HTR-8/SVneo (cell line): ENCODE data around the gene TSPAN7.

ENCODE experiments used
- DNase-seq: peaks from one replicate; pipeline ENCODE4 v3.0.0; 2011; ENCODE audit warnings: low spot score, mixed read lengths; ENCODE audit not compliant: insufficient read length
- FAIRE-seq: peaks from 2 replicates; lab custom pipeline; 2011; peaks lifted over from hg19 to GRCh38; lab: Jason Lieb, UNC

TSPAN7 gene

DNA sequence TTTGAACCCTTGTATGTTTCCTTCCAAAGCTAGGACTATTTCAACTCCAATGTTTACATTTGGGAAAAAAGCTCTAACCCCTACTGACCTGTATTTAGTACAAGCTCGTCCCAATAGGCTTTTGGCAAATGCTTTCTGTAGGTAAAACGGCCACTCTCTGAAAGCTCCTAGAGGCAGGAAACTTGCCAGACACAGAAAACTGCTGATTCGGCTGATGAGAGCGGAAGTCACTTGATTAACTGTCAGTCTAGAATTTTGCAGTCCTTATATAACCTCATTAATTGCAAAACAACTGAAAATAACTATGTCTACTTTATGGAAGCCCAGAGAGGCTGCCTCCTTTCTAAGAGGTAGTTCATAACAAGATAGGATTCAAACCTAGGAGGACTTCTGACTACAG is 108.1 kb downstream of the TSPAN7 start:
- FAIRE-seq, result no peak
- no peak for DNase-seq

- DNase-seq, result no peak
- FAIRE-seq, result no peak
These were observed 111.3 kb downstream of the TSPAN7 start for GRCh38 chrX:38672646-38673045.

- FAIRE-seq (no peak), DNase-seq (no peak)
These were observed 114.5 kb downstream of the TSPAN7 start for GRCh38 chrX:38675856-38676255.

DNA sequence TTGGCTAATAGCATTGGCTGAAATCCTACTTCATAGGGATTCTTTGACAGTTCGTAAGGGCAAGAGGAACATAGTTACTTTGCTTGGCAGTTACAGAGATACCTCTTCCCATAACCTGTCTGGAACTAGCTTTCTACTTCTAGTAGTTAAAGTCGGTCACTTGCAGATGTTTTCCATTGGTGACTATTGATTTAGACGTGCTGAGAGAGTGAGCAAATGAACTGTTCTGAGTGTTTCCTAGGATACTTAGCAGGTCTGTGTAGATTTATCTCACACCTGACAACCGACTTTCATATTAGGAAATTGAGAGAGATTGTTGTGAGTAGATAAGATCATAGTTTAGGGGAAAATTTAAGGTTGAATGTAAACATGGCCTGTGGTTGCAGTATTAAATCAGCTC is 116.8 kb downstream of the TSPAN7 start:
- FAIRE-seq (no peak), DNase-seq (no peak)

GRCh38 chrX:38678821-38679220 is 117.5 kb downstream of the TSPAN7 start:
- FAIRE-seq (no peak), DNase-seq (no peak)

- FAIRE-seq, result no peak
- DNase-seq, result no peak
These were observed 118.4 kb downstream of the TSPAN7 start for GRCh38 chrX:38679695-38680094.

DNA sequence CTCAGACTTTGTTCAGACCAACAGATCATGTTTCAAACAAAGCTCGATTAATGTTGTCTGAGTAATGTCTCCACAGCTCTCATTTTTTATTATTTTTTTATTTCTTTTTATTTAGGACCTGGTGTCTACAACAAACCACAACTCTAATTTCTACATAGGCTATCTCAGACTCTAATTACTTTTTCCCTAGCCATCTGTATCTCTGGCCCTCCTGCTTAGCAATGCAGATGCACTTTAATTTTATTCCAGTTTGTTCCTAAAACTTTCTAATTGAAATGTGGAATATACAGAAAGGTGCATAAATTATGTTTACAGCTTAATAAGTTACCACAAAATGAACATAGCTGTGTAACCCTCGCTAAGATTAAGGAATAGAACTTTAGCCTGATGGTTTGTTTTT is 120.8 kb downstream of the TSPAN7 start:
- FAIRE-seq, result no peak

DNA sequence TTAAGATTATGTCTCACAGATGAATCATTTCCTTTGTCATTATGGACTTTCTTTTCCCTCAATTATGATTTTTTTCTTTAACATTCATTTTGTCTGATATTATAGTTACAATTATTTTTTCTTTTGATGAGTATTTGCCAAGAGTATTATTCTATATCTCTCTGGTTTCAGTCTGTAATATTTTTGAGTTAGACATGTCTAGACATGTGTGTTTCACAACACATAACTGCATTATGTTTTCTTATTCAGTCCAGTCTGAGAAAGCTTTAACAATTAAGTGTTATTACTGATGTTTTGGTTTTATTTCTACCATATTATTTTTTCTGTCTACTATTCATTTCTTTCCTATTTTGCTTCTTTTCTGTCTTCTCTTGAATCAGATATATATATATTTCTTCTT is 131.6 kb downstream of the TSPAN7 start:
- DNase-seq, result no peak
- no peak for FAIRE-seq

More for the DNA sequence above, 120.8 kb downstream of the TSPAN7 start:
- no peak for DNase-seq

DNA sequence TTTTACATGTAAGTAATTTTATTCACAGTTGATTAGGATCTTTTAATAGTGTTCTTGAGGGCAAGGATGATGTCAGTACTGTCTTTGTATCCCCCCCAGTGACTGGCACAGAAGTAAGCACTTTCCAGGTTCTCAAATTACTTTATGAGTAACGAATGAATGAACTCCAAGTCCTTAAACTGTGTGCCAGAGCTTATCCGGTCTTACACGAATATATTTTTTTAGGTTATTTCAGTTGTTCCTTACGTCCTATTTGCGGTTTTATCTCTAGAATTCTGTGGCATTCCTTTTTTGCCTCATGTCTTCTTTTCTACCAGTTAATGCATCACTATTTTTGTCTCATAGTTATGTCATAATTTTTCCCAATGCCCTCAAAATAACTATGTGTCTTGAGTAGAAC is 133.1 kb downstream of the TSPAN7 start:
- DNase-seq (no peak), FAIRE-seq (no peak)

GRCh38 chrX:38697461-38697860 is 136.1 kb downstream of the TSPAN7 start:
- no peak for FAIRE-seq
- DNase-seq, result no peak

- no peak for FAIRE-seq
These were observed 137.8 kb downstream of the TSPAN7 start for GRCh38 chrX:38699121-38699520.

DNA sequence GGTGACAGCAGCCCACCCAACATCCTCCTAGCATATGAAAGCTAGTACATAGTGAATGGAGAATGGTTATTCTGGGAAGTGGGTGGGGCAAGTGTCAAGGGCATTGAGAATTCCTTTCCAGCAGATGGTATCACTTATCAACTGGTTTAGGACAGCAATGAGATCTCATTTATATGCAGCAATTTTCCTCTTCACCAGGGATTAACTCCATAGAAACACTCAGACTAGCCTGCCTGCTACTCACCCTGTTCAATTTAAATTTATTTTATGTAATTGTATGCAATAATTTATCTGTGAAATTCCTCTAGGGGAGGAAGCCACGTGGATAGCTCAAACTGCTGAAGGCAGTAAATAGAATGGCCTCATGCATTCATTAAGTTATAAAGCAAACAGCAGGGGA is 138.4 kb downstream of the TSPAN7 start:
- DNase-seq, result no peak
- no peak for FAIRE-seq

More at GRCh38 chrX:38699121-38699520, 137.8 kb downstream of the TSPAN7 start:
- DNase-seq, result no peak

- FAIRE-seq (no peak), DNase-seq (no peak)
These were observed 139.7 kb downstream of the TSPAN7 start for GRCh38 chrX:38701073-38701472.

- DNase-seq (no peak), FAIRE-seq (no peak)
These were observed 143.0 kb downstream of the TSPAN7 start for GRCh38 chrX:38704146-38704882.

DNA sequence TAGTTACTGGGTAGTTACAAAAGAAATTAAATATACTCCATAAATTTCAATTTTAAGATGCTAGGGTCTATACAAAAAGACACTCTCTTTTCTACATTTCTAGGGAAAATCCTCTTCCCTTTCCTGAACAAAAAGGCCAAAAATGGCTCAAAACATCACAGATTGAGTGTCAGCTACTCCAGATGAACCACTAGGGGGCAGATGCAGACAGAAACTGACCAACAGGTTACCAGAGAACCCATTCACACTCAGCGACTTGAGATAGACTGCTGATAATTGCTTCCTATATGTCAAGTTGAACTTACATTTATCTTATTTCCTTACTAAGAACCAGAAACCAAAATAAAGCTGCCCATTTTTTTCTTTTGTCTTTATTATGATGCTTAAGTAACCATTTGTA is 156.5 kb downstream of the TSPAN7 start:
- peak; percentile 2 for DNase-seq
- no peak for FAIRE-seq

DNA sequence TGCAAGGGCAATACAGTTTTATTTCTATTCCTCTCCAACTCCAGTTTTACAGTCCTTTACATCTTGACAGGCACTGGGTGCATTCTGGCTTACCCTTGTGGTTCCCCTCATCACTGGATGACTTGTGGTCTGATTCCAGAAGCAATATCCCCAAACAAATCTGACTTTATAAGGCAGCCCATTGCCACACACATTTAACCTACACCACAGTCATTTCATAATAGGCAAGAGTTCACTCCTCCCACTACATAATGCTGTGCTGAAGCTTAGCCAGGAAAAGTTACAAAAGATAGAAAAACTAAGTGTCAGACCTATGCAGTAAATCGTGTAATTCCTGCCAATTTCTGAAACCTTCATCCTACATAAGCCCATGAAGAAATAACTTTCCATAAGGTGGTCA is 157.0 kb downstream of the TSPAN7 start:
- no peak for FAIRE-seq

DNA sequence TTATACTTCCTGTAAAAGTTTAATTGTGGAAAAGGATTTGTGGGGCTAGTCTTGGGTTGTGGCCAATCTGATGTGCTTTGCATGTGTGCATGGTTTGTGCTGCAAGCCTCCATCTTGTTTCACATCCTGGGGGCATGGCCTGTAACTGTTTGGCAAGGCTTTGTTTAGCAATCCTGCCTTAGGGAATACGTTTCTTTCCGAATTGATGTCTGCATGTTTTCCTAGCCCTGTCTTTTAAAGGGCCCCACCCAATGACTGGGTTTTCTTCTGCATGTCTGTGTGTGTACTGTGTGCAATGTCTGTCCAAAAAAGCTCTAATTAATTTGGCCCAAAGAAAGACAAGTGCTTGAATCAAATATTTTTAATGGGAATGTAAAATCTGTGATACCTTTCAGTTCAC is 165.3 kb downstream of the TSPAN7 start:
- FAIRE-seq, result no peak
- DNase-seq, result no peak

More for the DNA sequence above, 157.0 kb downstream of the TSPAN7 start:
- no peak for DNase-seq

GRCh38 chrX:38727668-38728067 is 166.3 kb downstream of the TSPAN7 start:
- FAIRE-seq (no peak), DNase-seq (no peak)

DNA sequence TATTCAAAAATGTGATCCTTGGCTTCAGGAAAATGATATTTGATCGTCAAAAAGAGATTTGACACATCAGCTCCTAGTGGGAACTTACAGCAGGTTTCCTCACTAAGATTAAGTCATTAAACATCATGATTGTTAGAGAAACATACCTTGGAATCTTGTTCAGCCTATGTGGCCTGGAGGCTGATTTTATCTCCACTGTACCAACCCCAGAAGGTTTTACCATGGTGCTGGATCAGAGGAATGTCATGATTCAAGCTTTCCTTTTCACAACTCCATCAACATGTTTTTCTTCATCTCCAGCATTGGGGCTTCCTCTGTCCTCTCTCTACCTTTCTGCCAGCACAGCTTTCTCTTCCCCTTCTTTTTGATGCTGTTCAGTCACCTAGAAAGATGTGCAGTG is 171.5 kb downstream of the TSPAN7 start:
- DNase-seq (no peak), FAIRE-seq (no peak)
